ENCODE measurements around the gene HNRNPLL.
"Not testable (repeated sequence)": the region's sequence is repeated elsewhere in the genome, so short reads cannot be mapped to it uniquely, and the experiment has no call there.

The HNRNPLL gene

GRCh38 chr2:38602732-38603401 is at the start of gene HNRNPLL:
HNRNPLL (minus strand) TSS chr2:38602928; CDS start chr2:38602626, 302 bp downstream.
- peak; percentile 98 for DNase-seq (ENCODE audit: low read depth)

DNA sequence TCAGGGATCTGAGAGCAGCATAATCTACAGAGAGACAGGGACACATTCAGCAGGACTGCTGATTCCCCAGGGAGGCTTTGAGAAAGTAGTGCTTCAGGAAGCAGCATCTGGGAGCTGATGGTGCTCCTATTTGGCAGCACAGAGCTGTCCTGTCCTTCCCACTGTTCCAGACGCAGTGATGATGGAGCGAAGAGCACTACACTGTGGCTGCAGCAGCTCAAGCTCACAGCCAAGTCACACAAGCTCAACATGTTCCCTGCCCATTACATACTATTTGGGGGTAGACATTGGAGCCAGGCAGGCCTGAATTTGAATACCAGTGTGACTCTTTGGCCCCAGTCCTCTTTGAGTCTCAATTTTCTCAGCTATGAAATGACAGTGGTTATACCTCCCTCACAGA is 48.0 kb upstream of the HNRNPLL start:
- DNase-seq (ENCODE audit: low read depth): no peak

DNA sequence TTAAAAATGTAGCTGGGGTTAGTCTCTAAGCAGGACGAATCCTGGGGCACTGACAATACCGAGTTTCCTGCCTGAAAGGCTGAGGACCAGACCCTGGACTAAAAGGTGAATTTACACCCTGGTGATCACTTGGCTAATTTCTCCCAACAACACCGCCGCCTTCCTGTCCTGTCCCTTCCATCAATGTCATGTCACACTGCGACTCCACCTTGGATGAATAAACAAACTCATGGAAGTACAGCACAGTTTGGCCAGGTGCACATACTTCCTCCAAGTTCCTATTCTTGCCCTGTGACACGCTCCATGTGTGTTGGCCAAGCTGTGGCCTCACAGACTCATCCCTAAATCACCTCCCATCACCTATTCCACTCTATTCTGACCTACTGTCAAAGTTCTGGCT is 47.3 kb upstream of the HNRNPLL start:
- no peak for DNase-seq (ENCODE audit: low read depth)

GRCh38 chr2:38649176-38649728 is 46.5 kb upstream of the HNRNPLL start:
- DNase-seq (ENCODE audit: low read depth): no peak

- DNase-seq (ENCODE audit: low read depth): peak; percentile 17
Measured at GRCh38 chr2:38648107-38648761, 45.5 kb upstream of the HNRNPLL start.

GRCh38 chr2:38643683-38644511 is 41.2 kb upstream of the HNRNPLL start:
- not testable (repeated sequence) for DNase-seq (ENCODE audit: low read depth)

- DNase-seq (ENCODE audit: low read depth): no peak
Measured at GRCh38 chr2:38643021-38643671, 40.4 kb upstream of the HNRNPLL start.

GRCh38 chr2:38642373-38643017 is 39.8 kb upstream of the HNRNPLL start:
- not testable (repeated sequence) for DNase-seq (ENCODE audit: low read depth)

DNA sequence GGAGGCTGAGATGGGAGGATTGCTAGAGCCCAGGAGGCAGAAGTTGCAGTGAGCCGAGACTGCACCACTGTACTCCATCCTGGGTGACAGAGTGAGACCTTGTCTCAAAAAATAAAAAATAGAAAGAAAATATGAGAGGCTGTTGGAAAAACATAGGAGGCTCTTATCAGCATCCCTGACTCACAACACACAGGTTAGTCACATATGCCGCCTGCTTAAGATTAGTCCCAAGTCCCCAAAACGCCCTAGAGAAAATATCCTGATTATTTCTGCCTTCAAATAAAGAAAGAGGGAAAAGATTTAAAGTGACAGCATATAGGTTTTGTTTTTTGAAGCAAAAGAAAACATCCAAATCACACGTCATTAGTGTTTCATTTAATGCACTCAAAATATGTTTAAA is 33.3 kb upstream of the HNRNPLL start:
- no peak for DNase-seq (ENCODE audit: low read depth)

GRCh38 chr2:38635139-38635538 is 32.4 kb upstream of the HNRNPLL start:
- no peak for DNase-seq (ENCODE audit: low read depth)

- DNase-seq (ENCODE audit: low read depth): no peak
Measured at GRCh38 chr2:38634684-38635083, 32.0 kb upstream of the HNRNPLL start.

- DNase-seq (ENCODE audit: low read depth): no peak
Measured at GRCh38 chr2:38633895-38634294, 31.2 kb upstream of the HNRNPLL start.

DNA sequence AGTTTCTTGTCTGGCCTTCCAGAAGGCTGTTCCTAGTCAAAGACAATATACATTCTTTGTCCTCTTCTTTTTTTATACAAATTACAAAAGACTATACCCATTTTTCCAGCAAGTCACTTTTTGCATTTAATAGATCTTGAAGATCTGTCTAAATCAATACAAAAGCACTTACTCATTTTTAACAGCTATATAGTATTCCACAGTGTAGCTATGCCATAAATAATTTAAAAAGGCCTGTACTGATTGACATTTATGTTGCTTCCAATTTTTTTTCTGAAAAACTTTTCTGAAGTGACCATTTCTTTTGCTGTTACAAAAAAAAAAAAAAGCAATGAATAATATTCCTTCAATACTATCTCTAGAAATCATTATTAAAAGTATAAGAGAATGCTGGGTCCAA is 30.3 kb upstream of the HNRNPLL start:
- no peak for DNase-seq (ENCODE audit: low read depth)

DNA sequence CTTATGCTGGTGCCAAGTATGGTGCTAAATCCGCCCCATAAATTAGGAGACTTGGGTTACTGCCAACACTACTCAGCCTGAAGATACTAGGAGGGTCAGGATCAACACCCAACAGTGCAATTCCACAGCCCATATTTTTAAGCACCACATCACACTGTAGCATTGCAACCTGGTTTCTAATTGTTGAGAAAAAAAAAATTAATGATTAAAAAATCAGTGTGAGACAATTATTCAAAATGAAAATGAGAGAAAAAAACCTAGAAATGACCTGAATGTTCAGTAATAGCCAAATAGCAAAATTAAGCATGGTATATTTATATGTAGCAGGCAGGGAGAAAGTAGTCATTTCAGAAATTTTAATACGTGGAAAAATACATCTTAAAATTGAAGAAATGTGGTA is 29.2 kb upstream of the HNRNPLL start:
- DNase-seq (ENCODE audit: low read depth): no peak

- no peak for DNase-seq (ENCODE audit: low read depth)
Measured at GRCh38 chr2:38629684-38630083, 27.0 kb upstream of the HNRNPLL start.

DNA sequence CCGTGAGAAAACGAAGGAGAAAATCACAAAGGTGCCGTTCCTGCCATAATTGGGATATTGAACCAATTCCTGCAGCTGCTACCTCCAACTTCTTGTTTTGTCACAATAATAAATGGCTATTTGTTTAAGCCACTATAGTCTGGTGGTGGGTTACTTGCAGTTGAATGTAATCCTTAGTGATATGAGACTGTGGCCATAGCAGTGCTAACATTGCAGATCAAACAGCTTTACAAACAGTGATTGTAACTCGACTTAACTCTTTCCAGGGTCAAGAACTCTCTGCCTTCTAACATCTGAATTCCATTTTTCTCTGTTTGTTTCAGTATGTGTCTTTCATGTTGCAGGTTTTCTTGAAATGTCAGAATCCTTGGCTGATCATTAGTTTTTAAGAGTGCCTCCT is 24.7 kb upstream of the HNRNPLL start:
- DNase-seq (ENCODE audit: low read depth): no peak

GRCh38 chr2:38626326-38627035 is 23.8 kb upstream of the HNRNPLL start:
- no peak for DNase-seq (ENCODE audit: low read depth)

DNA sequence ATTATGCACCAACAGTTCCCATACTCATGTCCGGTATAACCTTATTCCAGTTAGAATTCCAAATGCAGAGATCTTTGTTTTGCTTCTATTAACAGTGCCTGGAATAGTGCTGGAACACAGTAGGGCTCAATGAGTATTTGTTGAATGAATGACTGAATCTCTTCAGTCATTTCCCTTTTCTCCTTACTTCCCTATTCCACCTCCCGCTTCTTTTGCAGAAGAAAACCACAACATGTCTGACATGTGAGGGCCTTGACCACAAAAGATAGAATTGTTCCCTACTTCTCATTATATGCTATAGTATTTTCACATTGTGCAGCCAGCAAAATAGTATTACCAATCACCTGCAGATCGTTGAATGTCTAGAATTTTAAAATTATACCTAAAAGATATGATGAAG is 19.5 kb upstream of the HNRNPLL start:
- DNase-seq (ENCODE audit: low read depth): no peak

- DNase-seq (ENCODE audit: low read depth): no peak
Measured at GRCh38 chr2:38621018-38621417, 18.3 kb upstream of the HNRNPLL start.

DNA sequence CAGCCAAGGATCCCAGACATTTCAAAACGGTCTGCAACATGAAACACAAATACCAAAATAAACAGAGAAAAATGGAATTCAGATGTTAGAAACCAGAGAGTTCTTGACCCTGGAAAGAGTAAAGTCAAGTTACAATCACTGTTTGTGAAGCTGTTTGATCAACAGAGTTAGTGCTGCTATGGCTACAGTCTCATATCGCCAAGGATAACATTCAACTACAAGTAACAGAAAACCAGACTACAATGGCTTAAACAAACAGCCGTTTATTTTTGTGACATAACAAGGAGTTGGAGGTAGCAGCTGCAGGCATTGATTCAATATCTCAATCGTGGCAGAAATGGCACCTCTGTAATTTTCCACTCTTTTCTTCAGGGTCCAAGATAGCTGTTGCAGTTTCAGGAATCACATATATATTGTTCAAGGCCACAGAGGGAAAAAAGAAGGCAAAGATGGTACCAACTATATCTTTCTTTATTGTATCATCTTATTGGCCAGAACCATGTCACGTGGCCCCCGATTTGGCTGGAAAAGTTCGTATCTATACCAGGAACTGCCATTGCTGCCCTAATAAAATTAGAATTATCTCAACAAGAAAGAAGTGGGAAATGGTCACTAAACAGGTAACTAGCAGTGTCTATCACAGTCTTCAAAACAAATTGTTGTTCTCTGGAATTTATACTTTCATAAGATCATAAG is 17.7 kb upstream of the HNRNPLL start:
- DNase-seq (ENCODE audit: low read depth): no peak
